A549 (cell line): ENCODE data around the gene ZDHHC19. TPM values are rescaled to one million over a fixed set of nuclear protein-coding genes. Genes with fewer than 3 reads are reported as not detected.
"Not testable (repeated sequence)": the region's sequence is repeated elsewhere in the genome, so short reads cannot be mapped to it uniquely, and the experiment has no call there.

Experiments
- ATAC-seq, 2 experiments: fragments of 200-7000 bp in 1 of 2; fragments of >200 bp in 1 of 2; cut with Nextera tagmentation in 1 of 2; cut with Tn5 transposase in 1 of 2; 3 replicates each; pipeline versions ENCODE4 v1.8.0 to v1.9.1; 2018 to 2020; ENCODE audit warnings: mild to moderate bottlenecking in 1 of 2, moderate library complexity in 1 of 2
- CTCF ChIA-PET: fragments of 300-600 bp; sonication (Branson Sonifier 250); formaldehyde crosslinking; extraction: SDS; loops from one replicate; lab custom pipeline; 2021; ENCODE audit warnings: antibody characterized with exemption, inconsistent platforms; lab: Yijun Ruan, JAX
- POLR2A ChIA-PET: fragments of 350-600 bp; formaldehyde crosslinking; extraction: SDS; loops from one replicate; lab custom pipeline; 2021; ENCODE audit warnings: antibody characterized with exemption, inconsistent platforms; lab: Yijun Ruan, JAX
- DNase-seq, 2 experiments: peaks; one replicate each; pipeline versions ENCODE4 v3.0.0 to v3.0.0-alpha.2; 2011 to 2016; ENCODE audit warnings: low read depth in 1 of 2, low spot score in 1 of 2
- FAIRE-seq: peaks from 2 replicates; lab custom pipeline; 2011; peaks lifted over from hg19 to GRCh38; lab: Jason Lieb, UNC
- H3K27ac ChIP-seq, 2 experiments: fragments of >200 bp; sonication (Bioruptor Twin); formaldehyde crosslinking; 3 replicates each; pipeline ENCODE4 v1.5.1; 2016 to 2017
- H3K4me1 ChIP-seq: fragments of >200 bp; sonication (Bioruptor Twin); formaldehyde crosslinking; 3 replicates; pipeline ENCODE4 v1.6.1; 2016
- H3K4me2 ChIP-seq: fragments of >200 bp; sonication (Bioruptor Twin); formaldehyde crosslinking; 3 replicates; pipeline ENCODE4 v1.6.1; 2016
- H3K4me3 ChIP-seq: fragments of >200 bp; sonication (Bioruptor Twin); formaldehyde crosslinking; 3 replicates; pipeline ENCODE4 v1.5.1; 2016
- H3K9me3 ChIP-seq: fragments of >200 bp; sonication (Bioruptor Twin); formaldehyde crosslinking; 3 replicates; pipeline ENCODE4 v1.6.1; 2016
- BCL3 ChIP-seq: fragments of >200 bp; sonication (Bioruptor Twin); formaldehyde crosslinking; IDR thresholded peaks from 3 replicates; pipeline ENCODE4 v1.6.1; 2016
- CHD4 ChIP-seq: fragments of 200-600 bp; sonication (generic); IDR thresholded peaks from 2 replicates; pipeline ENCODE4 v1.6.1; 2016; ENCODE audit warnings: antibody characterized with exemption, mild to moderate bottlenecking, borderline replicate concordance
- EHF ChIP-seq: fragments of 250-450 bp; sonication (Bioruptor Pico); IDR thresholded peaks from 2 replicates; pipeline ENCODE4 v1.5.0; 2020; ENCODE audit warnings: mild to moderate bottlenecking
- EP300 ChIP-seq, 2 experiments: fragments of >200 bp; sonication (Bioruptor Twin); formaldehyde crosslinking; IDR thresholded peaks; 2 replicates in 1 of 2; 3 replicates in 1 of 2; pipeline ENCODE4 v1.6.1; 2016 to 2017
- FOSB ChIP-seq: fragments of 250-450 bp; sonication (Bioruptor Pico); IDR thresholded peaks from 2 replicates; pipeline ENCODE4 v1.5.0; 2020; ENCODE audit warnings: mild to moderate bottlenecking, moderate library complexity
- FOSL2 ChIP-seq, 2 experiments: fragments of 450-650 bp in 1 of 2; fragments of >200 bp in 1 of 2; sonication (Bioruptor Twin) in 1 of 2; formaldehyde crosslinking; IDR thresholded peaks; 2 replicates each; pipeline versions ENCODE4 v1.5.0 to v1.6.1; 2016 to 2020; ENCODE audit warnings: mild to moderate bottlenecking in 1 of 2, moderate library complexity in 1 of 2
- GATA3 ChIP-seq: IDR thresholded peaks from 2 replicates; pipeline ENCODE4 v1.6.1; 2012; ENCODE audit warnings: borderline replicate concordance
- HEYL ChIP-seq: fragments of 250-450 bp; sonication (Bioruptor Pico); IDR thresholded peaks from 2 replicates; pipeline ENCODE4 v1.8.0; 2021; ENCODE audit warnings: mild to moderate bottlenecking, moderate library complexity
- HOXA7 ChIP-seq: fragments of 250-450 bp; sonication (Bioruptor Pico); IDR thresholded peaks from 2 replicates; pipeline ENCODE4 v1.5.0; 2020; ENCODE audit warnings: mild to moderate bottlenecking, moderate library complexity
- HOXB5 ChIP-seq: fragments of 250-450 bp; sonication (Bioruptor Pico); IDR thresholded peaks from 2 replicates; pipeline ENCODE4 v1.5.0; 2020; ENCODE audit warnings: mild to moderate bottlenecking, moderate library complexity
- JUN ChIP-seq, 2 experiments: fragments of >200 bp; sonication (Bioruptor Twin); formaldehyde crosslinking; IDR thresholded peaks; 2 replicates in 1 of 2; 3 replicates in 1 of 2; pipeline ENCODE4 v1.6.1; 2016 to 2017
- KDM5A ChIP-seq: fragments of 200-600 bp; sonication (generic); IDR thresholded peaks from 2 replicates; pipeline ENCODE4 v1.6.1; 2016; ENCODE audit warnings: antibody characterized with exemption, mild to moderate bottlenecking
- MAFK ChIP-seq: fragments of 450-650 bp; IDR thresholded peaks from 2 replicates; pipeline ENCODE4 v1.6.1; 2014; ENCODE audit not compliant: partially characterized antibody
- MAX ChIP-seq: IDR thresholded peaks from 2 replicates; pipeline ENCODE4 v1.6.1; 2012
- MAZ ChIP-seq: fragments of 150-350 bp; IDR thresholded peaks from 2 replicates; pipeline ENCODE4 v1.6.1; 2014; ENCODE audit warnings: antibody characterized with exemption, low read depth, low read length, borderline replicate concordance
- MYC ChIP-seq: IDR thresholded peaks from 2 replicates; pipeline ENCODE4 v1.6.1; 2012; ENCODE audit warnings: mild to moderate bottlenecking, inconsistent platforms, low read length, improper control_type of control experiment, borderline replicate concordance
- PHF8 ChIP-seq: fragments of 200-600 bp; sonication (generic); IDR thresholded peaks from 2 replicates; pipeline ENCODE4 v1.6.1; 2016; ENCODE audit warnings: low read depth, mild to moderate bottlenecking, antibody characterized with exemption, moderate library complexity, borderline replicate concordance
- POLR2AphosphoS2 ChIP-seq: conservative IDR thresholded peaks from 2 replicates; pipeline ENCODE4 v1.6.1; 2012; ENCODE audit warnings: low read length, improper control_type of control experiment, inconsistent platforms
- RAD21 ChIP-seq, 2 experiments: fragments of >200 bp in 1 of 2; sonication (Bioruptor Twin) in 1 of 2; formaldehyde crosslinking in 1 of 2; IDR thresholded peaks in 1 of 2; conservative IDR thresholded peaks in 1 of 2; 2 replicates in 1 of 2; 3 replicates in 1 of 2; pipeline ENCODE4 v1.6.1; 2012 to 2018; ENCODE audit warnings: inconsistent platforms in 1 of 2
- RARB ChIP-seq: fragments of 250-450 bp; sonication (Bioruptor Pico); IDR thresholded peaks from 2 replicates; pipeline ENCODE4 v1.8.0; 2021; ENCODE audit warnings: mild to moderate bottlenecking, moderate library complexity
- RCOR1 ChIP-seq: fragments of 150-350 bp; IDR thresholded peaks from 2 replicates; pipeline ENCODE4 v1.6.1; 2014; ENCODE audit warnings: antibody characterized with exemption, low read length, low read depth
- REST ChIP-seq: fragments of 200-600 bp; sonication (generic); IDR thresholded peaks from 2 replicates; pipeline ENCODE4 v1.6.1; 2016; ENCODE audit warnings: antibody characterized with exemption, mild to moderate bottlenecking, moderate library complexity
- RFX5 ChIP-seq: fragments of 450-650 bp; IDR thresholded peaks from 2 replicates; pipeline ENCODE4 v1.7.1; 2014; ENCODE audit warnings: antibody characterized with exemption, mild to moderate bottlenecking, moderate library complexity
- TFCP2L1 ChIP-seq: fragments of 250-450 bp; sonication (Bioruptor Pico); IDR thresholded peaks from 2 replicates; pipeline ENCODE4 v1.5.0; 2021; ENCODE audit warnings: mild to moderate bottlenecking
- TP53 ChIP-seq: fragments of 250-450 bp; sonication (Bioruptor Pico); IDR thresholded peaks from 2 replicates; pipeline ENCODE4 v1.5.0; 2021; ENCODE audit warnings: mild to moderate bottlenecking, moderate library complexity
- ZC3H11A ChIP-seq: fragments of 450-650 bp; IDR thresholded peaks from 2 replicates; pipeline ENCODE4 v1.6.1; 2014; ENCODE audit warnings: antibody characterized with exemption, mild to moderate bottlenecking
- whole genome bisulfite sequencing: methylation state at CpG from one replicate; pipeline ENCODE4 v1.1.6; 2017; ENCODE audit errors: missing lambda C conversion rate; 5-methylcytosine and 5-hydroxymethylcytosine counted together
- polyA plus RNA-seq, 4 experiments: library from polyadenylated mRNA; depleted of rRNA in 3 of 4; stranded (reverse); fragments of >200 nt; fragmentation: RNase III in 1 of 4; extraction: RNeasy Plus Mini Kit Qiagen cat#74134 plus additional on column Dnase treatment in 1 of 4; gene quantifications; 2 replicates in 3 of 4; 3 replicates in 1 of 4; pipeline ENCODE4 v1.2.3, GENCODE V29; 2011 to 2017

Gene ZDHHC19
- polyA plus RNA-seq, 2 of the 4 experiments (the other 2 are of a cell fraction), result 0.15 TPM; not detected in 1

GRCh38 chr3:196246612-196247308, 35.6 kb upstream of the ZDHHC19 start:
- H3K4me1 ChIP-seq, result no peaks in the 10 kb centered on the region

GRCh38 chr3:196244166-196244565, 33.0 kb upstream of the ZDHHC19 start:
- FAIRE-seq, H3K4me1 ChIP-seq, H3K4me3 ChIP-seq, DNase-seq, POLR2A ChIA-PET, CTCF ChIA-PET, H3K27ac ChIP-seq, H3K4me2 ChIP-seq, ATAC-seq, H3K9me3 ChIP-seq: not testable (repeated sequence)
- 97% methylated on average over 6 of the region's 34 CpGs for WGBS

More at GRCh38 chr3:196246612-196247308, 35.6 kb upstream of the ZDHHC19 start:
- Histone ChIP-seq H3K9me3 (no peaks in the 10 kb centered on the region), H3K27ac (no peak overlapping the region), H3K4me3 (no peak overlapping the region), H3K4me2 (no peak overlapping the region)
- FAIRE-seq (no peak), DNase-seq (no peak), ATAC-seq (no peak)
- WGBS, result 95% methylated on average over 9 of the region's 13 CpGs
- ChIA-PET POLR2A (interaction anchor here (0.6 kb wide), 1 partner anchor 30 kb away, joined by 3 read pairs; no protein-coding TSS in a partner anchor), CTCF (interaction anchor here (0.8 kb wide), 1 partner anchor 12 kb away, joined by 3 read pairs; no protein-coding TSS in a partner anchor)
- no peak for TF ChIP-seq POLR2AphosphoS2
- TF ChIP-seq TFCP2L1, result no peak
- no peak for TF ChIP-seq GATA3
- no peak for TF ChIP-seq MAFK
- TF ChIP-seq HOXA7, result no peak
- no peak for TF ChIP-seq BCL3
- TF ChIP-seq RCOR1, result no peak
- TF ChIP-seq MYC, result no peak
- TF ChIP-seq RAD21 (conservative IDR thresholded peaks at IDR 0.05 in 1 of 2, IDR thresholded peaks at IDR 0.05 in 1 of 2), result no peak
- TF ChIP-seq TP53 (CRISPR knock-in tag), result no peak
- TF ChIP-seq MAX, result no peak

GRCh38 chr3:196241704-196242103, 30.5 kb upstream of the ZDHHC19 start:
- Histone ChIP-seq H3K27ac (no peak overlapping the region), H3K4me3 (no peak overlapping the region), H3K9me3 (no peaks in the 10 kb centered on the region), H3K4me1 (no peaks in the 10 kb centered on the region), H3K4me2 (no peak overlapping the region)
- CTCF ChIA-PET, result interaction anchor here (0.7 to 1.7 kb wide), 2 partner anchors 12 to 227 kb away, joined by 3 to 9 read pairs; no protein-coding TSS in a partner anchor
- FAIRE-seq, result no peak
- no peak for TF ChIP-seq RFX5
- TF ChIP-seq FOSL2 (IDR thresholded peaks at IDR 0.05), result no peak
- no peak for TF ChIP-seq FOSL2 (CRISPR knock-in tag; IDR thresholded peaks at IDR 0.05)
- TF ChIP-seq MAZ, result no peak
- TF ChIP-seq PHF8, result no peak
- TF ChIP-seq MAFK, result no peak
- POLR2A ChIA-PET, result no interaction called here
- DNase-seq, result no peak
- 94% methylated on average over 8 of the region's 8 CpGs for WGBS
- ATAC-seq, result no peak

GRCh38 chr3:196240424-196240823, 29.2 kb upstream of the ZDHHC19 start:
- no peaks in the 10 kb centered on the region for H3K9me3 ChIP-seq
- DNase-seq (no peak), ATAC-seq (no peak), FAIRE-seq (no peak)
- WGBS, result 90% methylated on average over 4 of the region's 4 CpGs
- H3K4me2 ChIP-seq, result no peak overlapping the region
- no peaks in the 10 kb centered on the region for H3K4me1 ChIP-seq
- ChIA-PET CTCF (interaction anchor here (0.6 to 1.7 kb wide), 5 partner anchors 10 to 167 kb away, joined by 3 to 9 read pairs (median 3); no protein-coding TSS in a partner anchor), POLR2A (no interaction called here)
- no peak overlapping the region for H3K27ac ChIP-seq
- H3K4me3 ChIP-seq, result no peak overlapping the region
- TF ChIP-seq KDM5A, result no peak
- TF ChIP-seq ZC3H11A, result no peak
- TF ChIP-seq MAZ, result no peak
- no peak for TF ChIP-seq EHF
- no peak for TF ChIP-seq JUN (IDR thresholded peaks at IDR 0.05)
- TF ChIP-seq REST, result no peak
- no peak for TF ChIP-seq HOXB5
- TF ChIP-seq HEYL (CRISPR knock-in tag), result no peak
- no peak for TF ChIP-seq RAD21 (conservative IDR thresholded peaks at IDR 0.05 in 1 of 2, IDR thresholded peaks at IDR 0.05 in 1 of 2)
- no peak for TF ChIP-seq FOSB (CRISPR knock-in tag)
- no peak for TF ChIP-seq CHD4
- TF ChIP-seq EP300 (IDR thresholded peaks at IDR 0.05), result no peak
- TF ChIP-seq RARB (CRISPR knock-in tag), result no peak
- no peak for TF ChIP-seq PHF8
- no peak for TF ChIP-seq POLR2AphosphoS2
